Astrocyte (in vitro differentiated cells and primary cell): Measurements from ENCODE around the gene GDNF. TPM values are rescaled to one million over a fixed set of nuclear protein-coding genes. Genes with fewer than 3 reads are reported as not detected.
A peak's percentile ranks its signal among the peaks of the same experiment; 100 is the strongest.

Experiments used
- DNase-seq: peaks from one replicate; pipeline ENCODE4 v3.0.0-alpha.2; 2010; ENCODE audit warnings: low read depth
- FAIRE-seq: peaks from 2 replicates; lab custom pipeline; 2011; peaks lifted over from hg19 to GRCh38; lab: Jason Lieb, UNC
- H2AFZ ChIP-seq: 2 replicates; pipeline ENCODE4 v1.6.0; 2012; ENCODE audit warnings: low read depth, low read length, inconsistent platforms
- H3K27ac ChIP-seq: 2 replicates; pipeline ENCODE4 v1.5.1; 2011; ENCODE audit warnings: low read depth, low read length, inconsistent platforms
- H3K27me3 ChIP-seq: 2 replicates; pipeline ENCODE4 v1.6.0; 2011; ENCODE audit warnings: low read length, inconsistent platforms; ENCODE audit not compliant: insufficient read depth
- H3K36me3 ChIP-seq: 2 replicates; pipeline ENCODE4 v1.5.1; 2011; ENCODE audit warnings: low read length, inconsistent platforms; ENCODE audit not compliant: insufficient read depth
- H3K4me1 ChIP-seq: 2 replicates; pipeline ENCODE4 v1.5.1; 2011; ENCODE audit warnings: low read length, inconsistent platforms; ENCODE audit not compliant: insufficient read depth
- H3K4me2 ChIP-seq: 2 replicates; pipeline ENCODE4 v1.6.0; 2012; ENCODE audit warnings: low read length, inconsistent platforms
- H3K4me3 ChIP-seq: 2 replicates; pipeline ENCODE4 v1.5.1; 2011; ENCODE audit warnings: low read depth, mild to moderate bottlenecking, low read length, inconsistent platforms; ENCODE audit not compliant: insufficient read depth
- H3K79me2 ChIP-seq: 2 replicates; pipeline ENCODE4 v1.6.0; 2012; ENCODE audit warnings: mild to moderate bottlenecking, low read length, inconsistent platforms; ENCODE audit not compliant: insufficient read depth
- H3K9ac ChIP-seq: 2 replicates; pipeline ENCODE4 v1.6.0; 2012; ENCODE audit warnings: mild to moderate bottlenecking, low read length, inconsistent platforms
- H3K9me3 ChIP-seq: 2 replicates; pipeline ENCODE4 v1.5.1; 2012; ENCODE audit warnings: low read depth, mild to moderate bottlenecking, low read length, inconsistent platforms; ENCODE audit not compliant: insufficient read depth
- H4K20me1 ChIP-seq: 2 replicates; pipeline ENCODE4 v1.6.0; 2012; ENCODE audit warnings: low read length, inconsistent platforms; ENCODE audit not compliant: insufficient read depth
- H3K27ac Mint-ChIP-seq: one replicate; pipeline ENCODE4 v1.8.0; 2021; ENCODE audit warnings: mild to moderate bottlenecking, mixed read lengths; ENCODE audit not compliant: unreplicated experiment
- H3K27me3 Mint-ChIP-seq: one replicate; pipeline ENCODE4 v1.8.0; 2021; ENCODE audit warnings: low read depth, mixed read lengths; ENCODE audit not compliant: unreplicated experiment
- H3K36me3 Mint-ChIP-seq: one replicate; pipeline ENCODE4 v1.8.0; 2021; ENCODE audit warnings: low read depth, mixed read lengths; ENCODE audit not compliant: unreplicated experiment
- H3K4me1 Mint-ChIP-seq: one replicate; pipeline ENCODE4 v1.8.0; 2021; ENCODE audit warnings: low read depth, mixed read lengths; ENCODE audit not compliant: unreplicated experiment
- H3K4me3 Mint-ChIP-seq: one replicate; pipeline ENCODE4 v1.8.0; 2021; ENCODE audit warnings: mild to moderate bottlenecking, moderate library complexity, mixed read lengths; ENCODE audit not compliant: unreplicated experiment
- H3K9me3 Mint-ChIP-seq: one replicate; pipeline ENCODE4 v1.8.0; 2021; ENCODE audit warnings: mild to moderate bottlenecking, mixed read lengths; ENCODE audit not compliant: unreplicated experiment
- EZH2 ChIP-seq: IDR thresholded peaks from 2 replicates; pipeline ENCODE4 v1.6.1; 2012; ENCODE audit warnings: mild to moderate bottlenecking, low read length, inconsistent platforms; ENCODE audit not compliant: insufficient read depth
- total RNA-seq: library from RNA; stranded (reverse); gene quantifications from 2 replicates; pipeline ENCODE4 v1.2.1, GENCODE V29; 2021
- TF ChIP-seq, protein P1 (sequence below): IDR thresholded peaks from 2 replicates; pipeline ENCODE4 v1.5.1; 2011; ENCODE audit warnings: low read depth, mild to moderate bottlenecking, inconsistent platforms, low read length, moderate library complexity; ENCODE audit not compliant: insufficient read depth

GDNF gene
- total RNA-seq, 1 donor from 2014 or later = 21.5 TPM

DNA sequence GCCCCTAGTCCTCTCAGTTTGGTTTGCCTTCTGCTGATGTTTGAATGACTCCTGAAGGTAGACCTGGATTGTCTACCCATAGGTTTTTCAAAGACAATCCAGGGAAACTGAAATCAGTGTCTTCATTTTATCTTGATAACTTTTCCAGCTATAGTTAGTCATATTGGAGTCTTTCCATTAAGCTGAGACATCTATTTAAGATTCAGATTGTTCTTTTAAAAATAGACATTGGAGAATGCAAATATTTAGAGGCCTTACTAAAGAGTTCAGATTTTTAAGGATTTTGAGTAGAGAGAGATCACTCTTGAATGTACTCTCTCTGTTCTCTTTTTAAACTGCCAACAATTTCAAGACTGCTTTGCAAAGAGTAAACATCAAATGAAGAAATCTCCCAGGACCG lies 69.1 kb downstream of the GDNF start:
- Mint-ChIP-seq H3K4me3 (no peak overlapping the region), H3K27ac (peak overlapping the region; percentile 99), H3K9me3 (peaks cover 10% of the 10 kb centered on the region), H3K27me3 (no peaks in the 10 kb centered on the region), H3K36me3 (no peaks in the 10 kb centered on the region), H3K4me1 (peaks cover 56% of the 10 kb centered on the region)
- Histone ChIP-seq H3K79me2 (no peaks in the 10 kb centered on the region), H3K4me3 (no peak overlapping the region), H4K20me1 (no peaks in the 10 kb centered on the region), H3K4me2 (peak overlapping the region; percentile 55), H3K27ac (peak overlapping the region; percentile 86), H2AFZ (no peak overlapping the region), H3K9ac (peak overlapping the region; percentile 68), H3K4me1 (peaks cover 32% of the 10 kb centered on the region), H3K27me3 (no peaks in the 10 kb centered on the region), H3K9me3 (peaks cover 4% of the 10 kb centered on the region), H3K36me3 (no peaks in the 10 kb centered on the region)
- DNase-seq = peak; percentile 53
- no peak for TF ChIP-seq EZH2
- TF ChIP-seq, protein P1, sequence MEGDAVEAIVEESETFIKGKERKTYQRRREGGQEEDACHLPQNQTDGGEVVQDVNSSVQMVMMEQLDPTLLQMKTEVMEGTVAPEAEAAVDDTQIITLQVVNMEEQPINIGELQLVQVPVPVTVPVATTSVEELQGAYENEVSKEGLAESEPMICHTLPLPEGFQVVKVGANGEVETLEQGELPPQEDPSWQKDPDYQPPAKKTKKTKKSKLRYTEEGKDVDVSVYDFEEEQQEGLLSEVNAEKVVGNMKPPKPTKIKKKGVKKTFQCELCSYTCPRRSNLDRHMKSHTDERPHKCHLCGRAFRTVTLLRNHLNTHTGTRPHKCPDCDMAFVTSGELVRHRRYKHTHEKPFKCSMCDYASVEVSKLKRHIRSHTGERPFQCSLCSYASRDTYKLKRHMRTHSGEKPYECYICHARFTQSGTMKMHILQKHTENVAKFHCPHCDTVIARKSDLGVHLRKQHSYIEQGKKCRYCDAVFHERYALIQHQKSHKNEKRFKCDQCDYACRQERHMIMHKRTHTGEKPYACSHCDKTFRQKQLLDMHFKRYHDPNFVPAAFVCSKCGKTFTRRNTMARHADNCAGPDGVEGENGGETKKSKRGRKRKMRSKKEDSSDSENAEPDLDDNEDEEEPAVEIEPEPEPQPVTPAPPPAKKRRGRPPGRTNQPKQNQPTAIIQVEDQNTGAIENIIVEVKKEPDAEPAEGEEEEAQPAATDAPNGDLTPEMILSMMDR = no peak
- no peak for FAIRE-seq

DNA sequence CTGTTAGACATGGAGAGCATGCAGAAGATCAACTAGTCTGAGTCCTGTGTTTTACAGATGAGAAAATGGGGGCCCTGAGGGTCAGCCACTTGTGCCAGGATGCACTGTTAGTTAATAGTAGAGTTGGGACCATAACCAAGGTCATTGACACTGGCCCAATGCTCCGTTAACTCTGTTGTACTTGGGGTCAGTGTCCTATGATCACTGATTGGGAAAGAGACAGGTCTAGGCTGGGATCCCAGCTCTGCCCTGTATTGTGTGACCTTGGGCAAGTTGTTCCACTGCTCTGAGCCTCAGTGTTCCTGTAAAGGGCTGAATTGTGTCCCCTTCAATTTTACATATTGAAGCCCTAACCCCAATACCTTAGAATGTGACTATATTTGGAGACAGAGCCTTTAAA lies 70.0 kb downstream of the GDNF start:
- Mint-ChIP-seq H3K27ac (peak overlapping the region; percentile 99), H3K4me3 (no peak overlapping the region), H3K36me3 (no peaks in the 10 kb centered on the region), H3K9me3 (peaks cover 3% of the 10 kb centered on the region), H3K27me3 (no peaks in the 10 kb centered on the region), H3K4me1 (peaks cover 56% of the 10 kb centered on the region)
- TF ChIP-seq, protein P1 = no peak
- TF ChIP-seq EZH2 = no peak
- H3K79me2 ChIP-seq = no peaks in the 10 kb centered on the region
- no peaks in the 10 kb centered on the region for H3K36me3 ChIP-seq
- H3K4me3 ChIP-seq = no peak overlapping the region
- H4K20me1 ChIP-seq = no peaks in the 10 kb centered on the region
- no peak for DNase-seq
- H3K4me2 ChIP-seq = no peak overlapping the region
- H3K27me3 ChIP-seq = no peaks in the 10 kb centered on the region
- FAIRE-seq = no peak
- no peak overlapping the region for H3K27ac ChIP-seq
- no peak overlapping the region for H2AFZ ChIP-seq
- H3K4me1 ChIP-seq = peaks cover 32% of the 10 kb centered on the region
- H3K9me3 ChIP-seq = peaks cover under 1% of the 10 kb centered on the region
- no peak overlapping the region for H3K9ac ChIP-seq

DNA sequence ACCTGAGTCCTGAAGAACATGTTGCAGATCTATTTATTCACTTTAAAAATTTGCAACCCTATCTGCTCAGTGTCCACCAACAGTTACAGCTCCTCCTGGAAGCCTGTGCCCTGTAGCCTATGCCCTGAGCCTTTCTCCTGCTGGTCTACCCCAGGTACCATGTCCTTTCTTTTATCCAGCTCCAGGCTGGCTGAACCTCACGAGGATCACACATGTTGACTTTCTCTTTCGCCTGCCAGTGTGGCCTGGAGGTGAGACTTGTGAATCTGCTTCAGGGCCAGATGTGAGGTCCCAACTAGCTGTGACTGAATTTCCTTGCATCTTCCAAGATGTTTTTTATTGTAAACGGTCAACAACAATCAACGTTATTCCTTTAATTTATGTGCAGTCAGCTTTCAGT lies 70.7 kb downstream of the GDNF start:
- H3K9me3 ChIP-seq = no peaks in the 10 kb centered on the region
- DNase-seq (no peak), FAIRE-seq (no peak)
- no peak for TF ChIP-seq EZH2
- TF ChIP-seq, protein P1 = no peak
- no peaks in the 10 kb centered on the region for H3K27me3 ChIP-seq
- Mint-ChIP-seq H3K27ac (peak overlapping the region; percentile 99), H3K4me1 (peaks cover 56% of the 10 kb centered on the region), H3K4me3 (no peak overlapping the region), H3K36me3 (no peaks in the 10 kb centered on the region), H3K9me3 (peaks cover 2% of the 10 kb centered on the region), H3K27me3 (no peaks in the 10 kb centered on the region)
- peaks cover 32% of the 10 kb centered on the region for H3K4me1 ChIP-seq
- no peak overlapping the region for H3K4me3 ChIP-seq
- H4K20me1 ChIP-seq = no peaks in the 10 kb centered on the region
- H2AFZ ChIP-seq = no peak overlapping the region
- no peak overlapping the region for H3K27ac ChIP-seq
- no peak overlapping the region for H3K4me2 ChIP-seq
- H3K36me3 ChIP-seq = no peaks in the 10 kb centered on the region
- no peak overlapping the region for H3K9ac ChIP-seq
- H3K79me2 ChIP-seq = no peaks in the 10 kb centered on the region
